VCaP (cell line): ENCODE data around the gene GRAMD1A.
A peak's percentile ranks its signal among the peaks of the same experiment; 100 is the strongest.
"Not testable (repeated sequence)": the region's sequence is repeated elsewhere in the genome, so short reads cannot be mapped to it uniquely, and the experiment has no call there.

Source experiments
- H3K27ac ChIP-seq: fragments of 450-650 bp; 2 replicates; pipeline ENCODE4 v1.5.1; 2017
- CTCF ChIP-seq: fragments of 450-650 bp; conservative IDR thresholded peaks from 2 replicates; pipeline ENCODE4 v1.5.1; 2017; ENCODE audit warnings: mild to moderate bottlenecking, moderate library complexity

The GRAMD1A gene

DNA sequence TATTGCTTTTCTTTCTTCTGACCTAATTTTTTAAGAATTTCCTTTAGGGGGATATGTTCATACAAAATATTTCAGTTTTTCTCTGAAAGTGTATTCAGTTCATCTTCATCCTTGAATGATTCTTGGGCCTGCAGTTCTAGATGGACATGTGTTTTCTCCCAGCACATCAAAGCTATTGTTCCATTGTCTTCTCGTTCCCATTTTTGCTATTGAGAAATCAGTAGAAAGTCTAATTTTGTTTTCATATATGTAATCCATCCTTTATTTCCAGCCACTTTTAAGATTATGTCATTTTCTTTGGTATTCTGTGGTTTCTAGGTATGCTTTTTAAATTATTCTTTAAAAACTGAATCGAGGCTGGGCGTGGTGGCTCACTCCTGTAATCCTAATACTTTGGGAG lies 15.8 kb upstream of the GRAMD1A start:
- TF ChIP-seq CTCF = no peak
- H3K27ac ChIP-seq = no peak overlapping the region

DNA sequence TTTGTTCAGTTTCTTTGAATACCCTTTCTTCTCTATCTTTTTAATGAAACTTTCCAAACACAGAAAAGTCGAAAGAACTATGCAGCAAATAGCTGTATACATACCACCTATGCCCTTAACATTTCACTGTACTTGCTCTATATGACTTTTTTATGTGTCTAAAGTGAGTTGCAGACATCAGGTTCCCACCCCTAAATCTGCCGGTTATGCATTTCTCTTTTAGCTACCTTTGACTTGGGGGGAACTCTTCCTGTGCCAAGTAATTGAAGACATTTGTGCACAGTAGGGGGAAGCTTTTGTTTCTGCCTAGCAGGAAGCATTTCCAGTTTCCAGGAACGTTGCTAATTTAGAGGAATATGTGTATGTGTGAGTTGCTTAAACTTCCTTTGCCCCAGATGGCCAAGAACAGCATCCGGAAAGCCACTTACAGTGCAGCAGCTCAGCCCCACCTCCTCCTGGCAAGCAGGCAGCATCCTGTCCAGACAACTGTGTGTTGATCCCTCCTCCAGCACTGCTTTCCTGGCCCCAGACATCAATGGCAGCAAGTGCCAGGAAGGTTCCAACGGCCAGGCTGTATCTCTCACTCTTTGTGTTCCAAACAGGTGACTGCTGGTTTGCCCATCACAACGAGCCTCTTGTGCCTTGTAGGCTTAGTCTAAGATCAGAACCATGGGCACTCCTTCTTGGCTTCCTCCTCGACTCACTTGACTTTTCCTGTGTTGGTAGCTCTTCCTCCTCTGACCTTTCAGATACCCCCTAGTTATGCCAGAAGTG lies 14.7 kb upstream of the GRAMD1A start:
- TF ChIP-seq CTCF = no peak
- peak overlapping the region; percentile 62 for H3K27ac ChIP-seq

- no peak overlapping the region for H3K27ac ChIP-seq
- no peak for TF ChIP-seq CTCF
Observed at GRCh38 chr19:34988119-34988518, 12.0 kb upstream of the GRAMD1A start.

DNA sequence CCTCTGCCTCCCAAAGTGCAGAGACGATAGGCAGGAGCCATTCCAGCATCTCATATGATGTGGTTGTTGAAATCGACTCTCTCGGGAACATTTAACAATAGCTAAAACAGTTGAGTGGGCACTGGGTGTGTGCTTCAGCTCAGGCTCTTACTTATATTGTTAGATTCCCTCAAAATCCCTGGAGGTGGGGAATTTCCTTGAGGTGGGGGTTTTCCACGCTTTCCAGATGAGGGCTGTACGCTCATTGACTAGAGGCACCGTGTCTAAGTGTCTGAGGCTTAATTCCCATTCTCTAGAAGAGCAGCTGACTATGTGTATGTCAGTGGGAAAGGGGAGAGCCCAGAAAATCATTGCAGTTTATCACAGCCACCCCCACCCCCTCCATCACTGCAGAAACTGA lies 10.8 kb upstream of the GRAMD1A start:
- H3K27ac ChIP-seq = no peak overlapping the region
- no peak for TF ChIP-seq CTCF

- no peak overlapping the region for H3K27ac ChIP-seq
- no peak for TF ChIP-seq CTCF
Observed at GRCh38 chr19:34990578-34991192, 9.4 kb upstream of the GRAMD1A start.

GRCh38 chr19:34991542-34992333 lies 8.4 kb upstream of the GRAMD1A start:
- no peak overlapping the region for H3K27ac ChIP-seq
- no peak for TF ChIP-seq CTCF

GRCh38 chr19:34992582-34992981 lies 7.5 kb upstream of the GRAMD1A start:
- not testable (repeated sequence) for H3K27ac ChIP-seq

DNA sequence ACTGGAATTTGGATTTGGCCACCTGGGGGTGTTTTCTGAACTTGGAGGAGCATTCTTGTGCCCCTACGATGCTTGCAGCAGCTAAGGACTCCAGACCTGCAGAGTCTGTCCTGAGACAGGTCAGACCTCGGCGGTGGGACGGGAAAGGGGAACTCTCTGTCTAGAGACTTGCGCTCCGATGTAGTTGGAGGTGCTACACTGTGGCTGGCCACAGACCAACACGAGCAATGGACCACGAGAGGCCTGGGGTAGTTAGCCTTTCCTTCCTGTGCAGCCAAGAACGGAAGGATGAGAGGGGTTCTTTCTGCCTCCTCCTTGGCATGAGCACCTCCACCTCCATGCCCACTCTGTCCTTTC lies 5.9 kb upstream of the GRAMD1A start:
- no peak for TF ChIP-seq CTCF
- peak overlapping the region; percentile 89 for H3K27ac ChIP-seq
